ENCODE results near the gene PDE8B.

- no peak for TF ChIP-seq CTCF (IDR thresholded peaks at IDR 0.05)
- TF ChIP-seq POLR2A (IDR thresholded peaks at IDR 0.05) = no peak
Measured at GRCh38 chr5:77256406-77256805, 45.9 kb downstream of the PDE8B start.

Measured in vagina (tissue), 2 donors.